Mesenchymal stem cell (in vitro differentiated cells and primary cell): ENCODE measurements around the gene CXCL14.

Experiments used
- DNase-seq: peaks from one replicate; pipeline ENCODE4 v3.0.0-alpha.2; 2013
- H2AFZ ChIP-seq: one replicate; pipeline ENCODE4 v1.6.1; 2013; ENCODE audit warnings: low read depth, mild to moderate bottlenecking, control low read depth, inconsistent platforms, low read length, moderate library complexity
- H2AK5ac ChIP-seq: 2 replicates; pipeline ENCODE4 v1.6.1; 2013; ENCODE audit warnings: low read length, moderate library complexity, mild to moderate bottlenecking, inconsistent platforms; ENCODE audit not compliant: severe bottlenecking
- H2BK120ac ChIP-seq: one replicate; pipeline ENCODE4 v1.6.1; 2013; ENCODE audit warnings: low read depth, mild to moderate bottlenecking, inconsistent platforms, low read length, moderate library complexity
- H2BK12ac ChIP-seq, 2 experiments: one replicate each; pipeline ENCODE4 v1.6.1; 2013; ENCODE audit warnings: inconsistent platforms in 2 of 2, low read length in 2 of 2, mild to moderate bottlenecking in 2 of 2, moderate library complexity in 2 of 2, control low read depth in 1 of 2
- H2BK15ac ChIP-seq: one replicate; pipeline ENCODE4 v1.6.1; 2013; ENCODE audit warnings: mild to moderate bottlenecking, low read depth, inconsistent platforms; ENCODE audit not compliant: poor library complexity, severe bottlenecking
- H2BK5ac ChIP-seq: 2 replicates; pipeline ENCODE4 v1.6.1; 2013; ENCODE audit warnings: low read depth, mild to moderate bottlenecking, low read length, control low read depth, inconsistent platforms; ENCODE audit not compliant: poor library complexity, severe bottlenecking
- H3K14ac ChIP-seq, 2 experiments: one replicate each; pipeline ENCODE4 v1.6.1; 2013; ENCODE audit warnings: inconsistent platforms in 2 of 2, low read length in 2 of 2, control low read depth in 1 of 2, mild to moderate bottlenecking in 1 of 2, moderate library complexity in 1 of 2
- H3K18ac ChIP-seq, 2 experiments: one replicate each; pipeline ENCODE4 v1.6.1; 2013; ENCODE audit warnings: inconsistent platforms in 2 of 2, low read length in 2 of 2, control low read depth in 1 of 2, low read depth in 1 of 2, mild to moderate bottlenecking in 1 of 2
- H3K23ac ChIP-seq, 2 experiments: one replicate each; pipeline ENCODE4 v1.6.1; 2013; ENCODE audit warnings: inconsistent platforms in 2 of 2, low read length in 2 of 2, mild to moderate bottlenecking in 2 of 2, moderate library complexity in 2 of 2, control low read depth in 1 of 2
- H3K27ac ChIP-seq: 2 replicates; pipeline ENCODE4 v1.5.1; 2013; ENCODE audit warnings: mild to moderate bottlenecking, moderate library complexity, low read length, control low read depth, inconsistent platforms; ENCODE audit not compliant: poor library complexity, severe bottlenecking
- H3K27me3 ChIP-seq, 2 experiments: 2 replicates each; pipeline versions ENCODE4 v1.6.1 to v1.7.0; 2013; ENCODE audit warnings: low read length in 2 of 2, mild to moderate bottlenecking in 2 of 2, moderate library complexity in 2 of 2, control low read depth in 1 of 2, inconsistent platforms in 1 of 2; ENCODE audit not compliant: control insufficient read depth in 1 of 2, insufficient read depth in 1 of 2
- H3K36me3 ChIP-seq, 2 experiments: 2 replicates each; pipeline versions ENCODE4 v1.6.1 to v1.7.0; 2013; ENCODE audit warnings: low read length in 2 of 2, control low read depth in 1 of 2, inconsistent platforms in 1 of 2, low read depth in 1 of 2, mild to moderate bottlenecking in 1 of 2; ENCODE audit not compliant: insufficient read depth in 2 of 2, control insufficient read depth in 1 of 2
- H3K4ac ChIP-seq, 2 experiments: one replicate each; pipeline ENCODE4 v1.6.1; 2013; ENCODE audit warnings: inconsistent platforms in 2 of 2, low read length in 2 of 2, mild to moderate bottlenecking in 2 of 2, moderate library complexity in 2 of 2, control low read depth in 1 of 2, low read depth in 1 of 2
- H3K4me1 ChIP-seq: 2 replicates; pipeline ENCODE4 v1.6.1; 2013; ENCODE audit warnings: low read depth, low read length, control low read depth; ENCODE audit not compliant: control insufficient read depth, insufficient read depth
- H3K4me2 ChIP-seq: 2 replicates; pipeline ENCODE4 v1.6.1; 2013; ENCODE audit warnings: low read length, mild to moderate bottlenecking, inconsistent platforms; ENCODE audit not compliant: poor library complexity, severe bottlenecking
- H3K4me3 ChIP-seq, 2 experiments: 2 replicates each; pipeline versions ENCODE4 v1.5.1 to v1.7.0; 2013; ENCODE audit warnings: low read length in 2 of 2, mild to moderate bottlenecking in 2 of 2, control low read depth in 1 of 2, low read depth in 1 of 2; ENCODE audit not compliant: insufficient read depth in 1 of 2
- H3K79me1 ChIP-seq: replicated peaks from 2 replicates; pipeline ENCODE4 v1.6.1; 2013; ENCODE audit warnings: mild to moderate bottlenecking, control low read depth, low read length, inconsistent platforms; ENCODE audit not compliant: poor library complexity, severe bottlenecking
- H3K9ac ChIP-seq: 2 replicates; pipeline ENCODE4 v1.7.0; 2013; ENCODE audit warnings: mild to moderate bottlenecking, low read length, moderate library complexity
- H3K9me3 ChIP-seq: 2 replicates; pipeline ENCODE4 v1.7.0; 2013; ENCODE audit warnings: mild to moderate bottlenecking, low read length; ENCODE audit not compliant: control insufficient read depth
- H4K8ac ChIP-seq: one replicate; pipeline ENCODE4 v1.6.1; 2013; ENCODE audit warnings: inconsistent platforms, mild to moderate bottlenecking, low read length, moderate library complexity
- H4K91ac ChIP-seq: one replicate; pipeline ENCODE4 v1.6.1; 2013; ENCODE audit warnings: mild to moderate bottlenecking, low read length, inconsistent platforms
- WGBS: methylation state at CpG from one replicate; pipeline ENCODE4 v1.1.7; 2013; ENCODE audit warnings: mixed read lengths; 5-methylcytosine and 5-hydroxymethylcytosine counted together

The CXCL14 gene

GRCh38 chr5:135565725-135566421, 12.9 kb downstream of the CXCL14 start:
- Histone ChIP-seq H3K4me1 (peaks cover 9% of the 10 kb centered on the region), H3K9me3 (no peaks in the 10 kb centered on the region), H2BK15ac (no peak overlapping the region), H3K4me3 (no peak overlapping the region), H2AK5ac (no peak overlapping the region), H3K4me2 (no peak overlapping the region), H3K79me1 (no peaks in the 10 kb centered on the region), H2BK12ac (no peak overlapping the region), H4K91ac (no peak overlapping the region), H2AFZ (no peak overlapping the region), H2BK5ac (no peak overlapping the region), H3K27ac (no peak overlapping the region), H3K18ac (no peak overlapping the region), H3K23ac (no peak overlapping the region), H3K14ac (no peak overlapping the region), H2BK120ac (no peak overlapping the region), H3K4ac (no peak overlapping the region), H3K36me3 (no peaks in the 10 kb centered on the region), H3K27me3 (peaks cover 7 to 16% of the 10 kb centered on the region in 2 experiments), H3K9ac (no peak overlapping the region), H4K8ac (no peak overlapping the region)
- 32% methylated on average over 16 of the region's 16 CpGs for WGBS
- peak; percentile 41 for DNase-seq

GRCh38 chr5:135565266-135565665, 13.5 kb downstream of the CXCL14 start:
- Histone ChIP-seq H3K14ac (no peak overlapping the region), H2BK15ac (no peak overlapping the region), H2BK5ac (no peak overlapping the region), H2AFZ (no peak overlapping the region), H4K8ac (no peak overlapping the region), H2BK12ac (no peak overlapping the region), H3K4me2 (no peak overlapping the region), H2BK120ac (no peak overlapping the region), H3K27me3 (peaks cover 3 to 17% of the 10 kb centered on the region in 2 experiments), H2AK5ac (no peak overlapping the region), H3K79me1 (no peaks in the 10 kb centered on the region), H3K36me3 (no peaks in the 10 kb centered on the region), H3K18ac (no peak overlapping the region), H3K9ac (no peak overlapping the region), H4K91ac (no peak overlapping the region), H3K4me3 (no peak overlapping the region), H3K4ac (no peak overlapping the region), H3K23ac (no peak overlapping the region), H3K4me1 (peaks cover 8% of the 10 kb centered on the region), H3K9me3 (no peaks in the 10 kb centered on the region), H3K27ac (no peak overlapping the region)
- WGBS: 52% methylated on average over 6 of the region's 6 CpGs
- DNase-seq: no peak

GRCh38 chr5:135564331-135564730, 14.5 kb downstream of the CXCL14 start:
- no peak overlapping the region for H2BK12ac ChIP-seq
- no peak overlapping the region for H4K8ac ChIP-seq
- no peak overlapping the region for H3K23ac ChIP-seq
- no peak overlapping the region for H3K27ac ChIP-seq
- DNase-seq: no peak
- peaks cover 12 to 23% of the 10 kb centered on the region in 2 experiments for H3K27me3 ChIP-seq
- H3K14ac ChIP-seq: no peak overlapping the region
- H3K4me2 ChIP-seq: no peak overlapping the region
- H3K4me3 ChIP-seq: no peak overlapping the region
- H3K9ac ChIP-seq: no peak overlapping the region
- H2BK120ac ChIP-seq: no peak overlapping the region
- H2AFZ ChIP-seq: no peak overlapping the region
- no peak overlapping the region for H2BK15ac ChIP-seq
- H2AK5ac ChIP-seq: no peak overlapping the region
- H3K18ac ChIP-seq: no peak overlapping the region
- no peak overlapping the region for H3K4ac ChIP-seq
- H2BK5ac ChIP-seq: no peak overlapping the region
- no peaks in the 10 kb centered on the region for H3K36me3 ChIP-seq
- no peak overlapping the region for H4K91ac ChIP-seq
- no peaks in the 10 kb centered on the region for H3K79me1 ChIP-seq
- no peaks in the 10 kb centered on the region for H3K9me3 ChIP-seq
- H3K4me1 ChIP-seq: peaks cover 7% of the 10 kb centered on the region
- WGBS: 77% methylated on average over 5 of the region's 5 CpGs

- no peak overlapping the region for H3K4ac ChIP-seq
- H3K79me1 ChIP-seq: no peaks in the 10 kb centered on the region
- H2AFZ ChIP-seq: no peak overlapping the region
- H3K9me3 ChIP-seq: no peaks in the 10 kb centered on the region
- H3K27me3 ChIP-seq: peaks cover 38 to 44% of the 10 kb centered on the region in 2 experiments
- peak overlapping the region; percentile 14 for H3K9ac ChIP-seq
- H2BK120ac ChIP-seq: no peak overlapping the region
- no peaks in the 10 kb centered on the region for H3K4me1 ChIP-seq
- H2BK5ac ChIP-seq: no peak overlapping the region
- WGBS: 50% methylated on average over 2 of the region's 6 CpGs
- H2BK15ac ChIP-seq: no peak overlapping the region
- H3K4me2 ChIP-seq: no peak overlapping the region
- no peak for DNase-seq
- no peak overlapping the region for H4K91ac ChIP-seq
- no peak overlapping the region for H2AK5ac ChIP-seq
- no peak overlapping the region for H3K18ac ChIP-seq
- H3K36me3 ChIP-seq: no peaks in the 10 kb centered on the region
- no peak overlapping the region for H3K14ac ChIP-seq
- H4K8ac ChIP-seq: no peak overlapping the region
- no peak overlapping the region for H3K27ac ChIP-seq
- no peak overlapping the region for H3K23ac ChIP-seq
- no peak overlapping the region for H3K4me3 ChIP-seq
- no peak overlapping the region for H2BK12ac ChIP-seq
These were observed 17.5 kb downstream of the CXCL14 start for GRCh38 chr5:135561266-135561665.
